ENCODE data around the gene ERO1B.

GRCh38 chr1:236275061-236275460 is 6.7 kb downstream of the ERO1B start:
- TF ChIP-seq CTCF (IDR thresholded peaks at IDR 0.05) (no peak), YY1 (IDR thresholded peaks at IDR 0.05; ENCODE audit: low read depth) (no peak), POLR2AphosphoS5 (IDR thresholded peaks at IDR 0.05; ENCODE audit: low read depth, low read length) (no peak), RAD21 (IDR thresholded peaks at IDR 0.05; ENCODE audit: low read length) (no peak), MAX (IDR thresholded peaks at IDR 0.05; ENCODE audit: low read depth) (no peak), MXI1 (IDR thresholded peaks at IDR 0.05; ENCODE audit: low read depth, low read length) (no peak), REST (IDR thresholded peaks at IDR 0.05; ENCODE audit: low read depth, low read length) (no peak), ELF1 (IDR thresholded peaks at IDR 0.05) (no peak), USF2 (IDR thresholded peaks at IDR 0.05; ENCODE audit: borderline replicate concordance, low read depth, low read length) (no peak), SIN3A (IDR thresholded peaks at IDR 0.05; ENCODE audit: borderline replicate concordance, low read depth, low read length) (no peak), EZH2phosphoT487 (IDR thresholded peaks at IDR 0.05; ENCODE audit: borderline replicate concordance, low read depth) (no peak), SMC3 (IDR thresholded peaks at IDR 0.05; ENCODE audit: low read depth, low read length) (no peak), TAF1 (IDR thresholded peaks at IDR 0.05; ENCODE audit: borderline replicate concordance, low read depth, low read length) (no peak), RFX5 (IDR thresholded peaks at IDR 0.05; ENCODE audit: low read length) (no peak)

Measured in SK-N-SH (cell line).